ENCODE data around the gene TEK. TPM values are rescaled to one million over a fixed set of nuclear protein-coding genes. Genes with fewer than 3 reads are reported as not detected.

Gene TEK
- polyA plus RNA-seq, 2 of the 4 experiments (the other 2 are of a cell fraction) = 0.04 TPM; not detected in 1

GRCh38 chr9:27150746-27151406 lies 41.9 kb downstream of the TEK start:
- ATAC-seq (no peak), FAIRE-seq (no peak), DNase-seq (ENCODE audit: low read depth in 1 of 2, low spot score in 1 of 2) (no peak)
- no peak overlapping the region for H3K4me3 ChIP-seq
- TF ChIP-seq JUN (IDR thresholded peaks at IDR 0.05) (no peak), MAFK (IDR thresholded peaks at IDR 0.05; ENCODE audit: partially characterized antibody) (no peak), JUNB (IDR thresholded peaks at IDR 0.05) (no peak), RCOR1 (IDR thresholded peaks at IDR 0.05; ENCODE audit: low read depth, low read length) (no peak), POLR2A (IDR thresholded peaks at IDR 0.05; ENCODE audit: low read length) (no peak), ZFP36 (IDR thresholded peaks at IDR 0.05; ENCODE audit: borderline replicate concordance, partially characterized antibody) (no peak), HOXB5 (CRISPR knock-in tag; IDR thresholded peaks at IDR 0.05) (no peak), SMC3 (IDR thresholded peaks at IDR 0.05) (no peak), USF2 (IDR thresholded peaks at IDR 0.05) (no peak), REST (IDR thresholded peaks at IDR 0.05) (no peak), RFX5 (IDR thresholded peaks at IDR 0.05) (no peak), MAZ (IDR thresholded peaks at IDR 0.05; ENCODE audit: borderline replicate concordance, low read depth, low read length) (no peak), ESRRA (IDR thresholded peaks at IDR 0.05; ENCODE audit: borderline replicate concordance, low read length) (no peak), FOXS1 (CRISPR knock-in tag; IDR thresholded peaks at IDR 0.05) (no peak), FOSL2 (IDR thresholded peaks at IDR 0.05) (no peak), FOSL2 (CRISPR knock-in tag; IDR thresholded peaks at IDR 0.05) (no peak), KDM1A (IDR thresholded peaks at IDR 0.05; ENCODE audit: low read depth) (no peak)
- TF ChIP-seq, protein P1, sequence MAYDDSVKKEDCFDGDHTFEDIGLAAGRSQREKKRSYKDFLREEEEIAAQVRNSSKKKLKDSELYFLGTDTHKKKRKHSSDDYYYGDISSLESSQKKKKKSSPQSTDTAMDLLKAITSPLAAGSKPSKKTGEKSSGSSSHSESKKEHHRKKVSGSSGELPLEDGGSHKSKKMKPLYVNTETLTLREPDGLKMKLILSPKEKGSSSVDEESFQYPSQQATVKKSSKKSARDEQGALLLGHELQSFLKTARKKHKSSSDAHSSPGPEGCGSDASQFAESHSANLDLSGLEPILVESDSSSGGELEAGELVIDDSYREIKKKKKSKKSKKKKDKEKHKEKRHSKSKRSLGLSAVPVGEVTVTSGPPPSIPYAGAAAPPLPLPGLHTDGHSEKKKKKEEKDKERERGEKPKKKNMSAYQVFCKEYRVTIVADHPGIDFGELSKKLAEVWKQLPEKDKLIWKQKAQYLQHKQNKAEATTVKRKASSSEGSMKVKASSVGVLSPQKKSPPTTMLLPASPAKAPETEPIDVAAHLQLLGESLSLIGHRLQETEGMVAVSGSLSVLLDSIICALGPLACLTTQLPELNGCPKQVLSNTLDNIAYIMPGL (CRISPR knock-in tag; IDR thresholded peaks at IDR 0.05; ENCODE audit: borderline replicate concordance) = no peak
- TF ChIP-seq, protein P2, sequence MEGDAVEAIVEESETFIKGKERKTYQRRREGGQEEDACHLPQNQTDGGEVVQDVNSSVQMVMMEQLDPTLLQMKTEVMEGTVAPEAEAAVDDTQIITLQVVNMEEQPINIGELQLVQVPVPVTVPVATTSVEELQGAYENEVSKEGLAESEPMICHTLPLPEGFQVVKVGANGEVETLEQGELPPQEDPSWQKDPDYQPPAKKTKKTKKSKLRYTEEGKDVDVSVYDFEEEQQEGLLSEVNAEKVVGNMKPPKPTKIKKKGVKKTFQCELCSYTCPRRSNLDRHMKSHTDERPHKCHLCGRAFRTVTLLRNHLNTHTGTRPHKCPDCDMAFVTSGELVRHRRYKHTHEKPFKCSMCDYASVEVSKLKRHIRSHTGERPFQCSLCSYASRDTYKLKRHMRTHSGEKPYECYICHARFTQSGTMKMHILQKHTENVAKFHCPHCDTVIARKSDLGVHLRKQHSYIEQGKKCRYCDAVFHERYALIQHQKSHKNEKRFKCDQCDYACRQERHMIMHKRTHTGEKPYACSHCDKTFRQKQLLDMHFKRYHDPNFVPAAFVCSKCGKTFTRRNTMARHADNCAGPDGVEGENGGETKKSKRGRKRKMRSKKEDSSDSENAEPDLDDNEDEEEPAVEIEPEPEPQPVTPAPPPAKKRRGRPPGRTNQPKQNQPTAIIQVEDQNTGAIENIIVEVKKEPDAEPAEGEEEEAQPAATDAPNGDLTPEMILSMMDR (IDR thresholded peaks at IDR 0.05) = no peak
- TF ChIP-seq, protein P3, sequence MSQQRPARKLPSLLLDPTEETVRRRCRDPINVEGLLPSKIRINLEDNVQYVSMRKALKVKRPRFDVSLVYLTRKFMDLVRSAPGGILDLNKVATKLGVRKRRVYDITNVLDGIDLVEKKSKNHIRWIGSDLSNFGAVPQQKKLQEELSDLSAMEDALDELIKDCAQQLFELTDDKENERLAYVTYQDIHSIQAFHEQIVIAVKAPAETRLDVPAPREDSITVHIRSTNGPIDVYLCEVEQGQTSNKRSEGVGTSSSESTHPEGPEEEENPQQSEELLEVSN (IDR thresholded peaks at IDR 0.05; ENCODE audit: borderline replicate concordance, low read depth) = no peak
- TF ChIP-seq, protein P4, sequence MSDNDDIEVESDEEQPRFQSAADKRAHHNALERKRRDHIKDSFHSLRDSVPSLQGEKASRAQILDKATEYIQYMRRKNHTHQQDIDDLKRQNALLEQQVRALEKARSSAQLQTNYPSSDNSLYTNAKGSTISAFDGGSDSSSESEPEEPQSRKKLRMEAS (IDR thresholded peaks at IDR 0.05) = no peak
- WGBS (ENCODE audit: missing lambda C conversion rate) = 76% methylated on average over 5 of the region's 5 CpGs
- H3K4me1 ChIP-seq = peaks cover 10% of the 10 kb centered on the region; the same call in 1 of the 3 replicates
- CTCF ChIA-PET = no interaction called here
- no peaks in the 10 kb centered on the region for H3K9me3 ChIP-seq
- no peak overlapping the region for H3K4me2 ChIP-seq
- no peak overlapping the region for H3K27ac ChIP-seq
- POLR2A ChIA-PET = no interaction called here
